NCI-H146 (cell line): Measurements from ENCODE around the gene DTX1.

Source experiments
- DNase-seq: peaks from one replicate; lab custom pipeline; 2025; lab: John Stamatoyannopoulos, UW

DTX1 gene

DNA sequence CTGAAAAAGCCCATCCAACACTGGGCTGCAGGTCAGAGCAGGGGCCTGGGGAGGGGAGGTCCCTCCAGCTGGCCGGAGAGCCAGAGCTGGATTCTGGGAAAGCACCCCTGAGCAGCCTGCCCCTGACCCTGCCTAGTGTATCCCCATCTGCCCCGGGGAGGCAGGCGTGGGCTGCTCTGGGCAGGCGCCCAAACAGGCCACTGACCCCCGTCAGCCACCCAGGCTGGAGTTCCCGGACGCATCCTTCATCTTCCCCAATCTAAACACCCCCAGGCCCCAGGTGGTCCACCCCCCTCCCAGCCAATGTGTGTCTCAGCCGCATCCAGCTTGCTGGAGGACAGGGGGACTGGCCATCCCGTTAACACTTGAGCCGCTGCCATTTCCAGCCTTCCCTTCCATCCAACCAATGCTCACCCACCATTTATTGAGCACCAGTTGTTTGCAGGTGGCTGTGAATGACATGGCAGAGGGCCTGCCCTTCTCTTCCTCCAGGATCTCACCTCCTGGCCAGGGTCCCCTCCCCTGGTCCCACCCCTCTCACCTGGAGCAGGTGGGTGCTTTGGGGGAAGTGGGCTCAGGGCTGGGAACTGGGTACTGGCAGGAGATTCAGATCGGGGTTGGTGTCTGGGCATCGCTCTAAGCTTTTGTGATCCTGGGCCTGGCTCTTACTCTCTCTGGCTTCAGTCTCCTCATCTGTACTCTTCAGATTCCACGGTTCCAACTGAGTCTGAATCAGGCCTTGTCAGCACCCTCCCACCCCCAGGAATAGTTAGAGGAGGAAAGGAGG lies 743 bp upstream of the DTX1 start:
- no peak for DNase-seq

DNA sequence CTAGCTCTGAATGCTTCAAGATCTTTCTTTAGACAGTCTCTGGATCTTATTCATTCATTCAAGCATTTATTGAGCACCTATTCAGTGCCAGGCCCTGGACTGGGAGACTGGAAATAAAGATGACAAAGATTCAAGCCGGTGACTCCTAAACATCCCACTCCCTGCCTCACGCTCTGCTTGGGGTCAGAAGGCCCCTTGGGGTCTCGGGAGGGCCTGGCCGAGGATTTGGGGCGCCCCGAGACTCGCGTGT lies 224 bp upstream of the DTX1 start:
- DNase-seq = no peak

DNA sequence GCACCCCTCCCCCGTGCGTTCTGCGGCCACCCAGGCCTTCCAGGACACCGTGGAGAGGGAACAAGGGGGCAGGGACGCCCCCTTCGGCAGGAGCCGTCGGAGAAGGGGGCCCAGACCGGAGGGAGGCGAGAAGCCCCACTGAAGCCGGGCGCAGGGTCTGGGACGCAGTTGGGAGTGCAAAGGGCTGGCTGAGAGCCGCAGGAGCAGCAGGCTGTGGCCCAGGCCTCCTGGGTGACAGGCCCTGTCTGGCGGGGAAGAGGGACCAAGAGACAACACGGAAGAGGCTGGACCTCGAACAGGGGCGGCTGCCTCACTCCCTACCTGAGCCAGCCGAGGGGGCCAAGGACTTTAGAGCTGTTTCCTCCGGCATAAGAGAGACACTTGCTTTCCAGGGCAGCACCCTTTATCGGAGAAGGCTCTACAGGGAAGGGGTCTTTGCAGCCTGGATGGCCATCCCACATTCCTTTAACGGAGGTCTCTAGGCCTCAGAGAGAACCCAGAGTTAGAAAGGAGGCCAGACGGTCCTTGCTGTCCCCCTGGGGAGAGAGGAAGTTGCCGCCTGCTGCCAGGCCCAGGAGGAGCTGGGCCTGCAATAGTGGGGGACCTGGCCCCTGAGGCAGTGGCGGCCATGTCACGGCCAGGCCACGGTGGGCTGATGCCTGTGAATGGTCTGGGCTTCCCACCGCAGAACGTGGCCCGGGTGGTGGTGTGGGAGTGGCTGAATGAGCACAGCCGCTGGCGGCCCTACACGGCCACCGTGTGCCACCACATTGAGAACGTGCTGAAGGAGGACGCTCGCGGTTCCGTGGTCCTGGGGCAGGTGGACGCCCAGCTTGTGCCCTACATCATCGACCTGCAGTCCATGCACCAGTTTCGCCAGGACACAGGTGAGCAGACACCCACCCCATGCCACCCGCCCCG lies 1.3 kb downstream of the DTX1 start:
- no peak for DNase-seq

DNA sequence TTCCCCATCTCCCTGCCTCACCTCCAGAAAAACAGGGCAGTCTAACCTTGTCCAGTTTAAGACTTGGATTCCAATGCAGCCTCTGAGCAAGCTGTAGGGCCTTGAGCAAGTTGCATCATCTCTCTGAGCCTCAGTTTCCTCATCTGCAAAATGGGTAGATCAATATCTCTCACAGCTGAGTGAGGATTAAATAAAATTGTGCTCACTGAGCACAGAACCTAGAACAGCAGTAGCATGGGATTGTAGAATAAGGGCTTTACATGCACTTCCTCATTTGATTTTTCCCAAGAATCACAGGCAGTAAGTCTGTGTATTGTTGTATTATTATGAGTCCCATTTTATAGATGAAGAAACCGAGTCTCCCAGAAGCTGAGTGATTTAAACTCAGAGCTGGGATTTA lies 2.0 kb downstream of the DTX1 start:
- no peak for DNase-seq

DNA sequence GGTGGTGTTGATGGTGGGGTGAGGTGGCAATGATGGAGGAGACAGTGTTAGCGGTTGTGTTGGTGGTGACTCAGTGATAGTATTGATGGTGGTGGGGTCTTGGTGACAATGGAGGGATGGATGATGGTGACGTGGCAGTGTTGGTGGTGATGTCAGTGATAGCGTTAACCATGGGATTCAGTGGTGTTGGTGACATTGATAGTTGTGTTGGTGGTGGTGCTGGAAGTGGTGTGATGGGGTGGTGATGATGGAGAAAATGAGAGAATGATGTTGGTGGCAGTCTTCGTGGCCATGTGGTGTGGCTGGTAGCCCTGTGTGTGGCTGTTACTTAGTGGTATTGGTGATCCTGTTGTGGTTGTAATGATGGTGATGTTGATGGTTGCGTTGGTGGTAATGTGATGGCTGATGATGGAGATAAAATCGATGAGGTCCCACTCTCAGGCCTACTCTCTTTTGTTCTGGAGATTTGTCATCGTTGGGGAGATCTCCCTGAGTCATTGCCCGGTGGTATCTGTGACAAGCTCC lies 2.6 kb downstream of the DTX1 start:
- no peak for DNase-seq

DNA sequence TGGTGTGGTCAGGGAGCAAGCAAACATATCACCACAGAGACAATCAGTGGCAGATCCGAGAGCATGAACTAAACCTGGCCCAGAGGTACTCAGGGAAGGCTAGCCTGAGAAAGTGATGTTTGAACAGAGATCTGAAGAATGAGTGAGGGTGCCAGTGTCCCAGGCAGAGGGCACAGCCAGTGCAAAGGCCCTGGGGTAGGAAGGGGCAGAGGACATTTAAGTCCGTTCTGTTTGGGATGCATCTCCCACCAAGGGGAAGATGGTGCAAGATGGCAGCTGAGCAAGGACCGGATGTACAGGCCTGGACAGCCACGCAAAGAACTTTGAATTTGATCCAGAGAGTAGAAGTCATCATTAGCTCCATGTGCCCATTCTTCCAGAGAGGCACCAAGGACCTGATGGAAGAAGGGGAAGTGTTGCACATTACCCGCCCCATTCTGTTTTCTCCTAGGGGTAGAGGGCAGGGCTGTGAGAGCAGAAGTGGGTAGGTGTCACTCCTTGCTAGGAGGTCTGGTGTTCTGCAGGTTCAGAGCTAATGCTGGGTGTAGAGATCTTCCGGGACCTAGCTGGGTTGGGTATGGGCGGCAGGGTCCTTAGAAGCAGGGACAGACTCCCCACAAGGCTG lies 3.9 kb downstream of the DTX1 start:
- no peak for DNase-seq

DNA sequence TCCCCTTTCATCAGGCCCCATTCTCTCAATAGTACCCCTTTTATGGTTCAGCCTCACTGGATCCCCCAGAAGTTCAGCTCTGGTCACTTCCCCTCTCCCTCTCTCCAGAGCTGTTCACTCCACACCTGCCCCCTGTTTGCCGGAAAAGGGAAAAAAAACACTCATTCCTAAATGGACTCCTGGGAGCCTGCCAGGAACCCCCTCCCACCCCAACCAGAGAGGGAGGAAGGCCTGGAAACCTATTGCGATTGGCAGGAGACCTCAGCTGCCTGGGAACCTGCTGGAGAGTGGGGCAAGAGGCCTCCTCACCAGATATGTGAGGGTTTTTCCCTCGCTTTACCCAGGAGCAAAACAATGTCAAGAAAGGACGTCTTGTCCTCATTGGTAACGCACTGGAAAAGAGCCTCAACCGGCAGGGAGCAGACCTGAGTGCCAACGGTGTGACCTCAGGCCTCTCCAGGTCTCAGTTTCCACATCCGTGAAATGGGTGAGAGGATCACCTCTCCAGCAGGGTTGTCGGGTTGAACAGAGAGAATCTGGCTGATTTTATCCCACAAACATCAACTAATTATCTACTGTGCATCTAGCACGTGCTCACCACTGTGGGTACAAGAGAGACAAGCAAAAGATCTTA lies 4.6 kb downstream of the DTX1 start:
- DNase-seq = peak; percentile 21

DNA sequence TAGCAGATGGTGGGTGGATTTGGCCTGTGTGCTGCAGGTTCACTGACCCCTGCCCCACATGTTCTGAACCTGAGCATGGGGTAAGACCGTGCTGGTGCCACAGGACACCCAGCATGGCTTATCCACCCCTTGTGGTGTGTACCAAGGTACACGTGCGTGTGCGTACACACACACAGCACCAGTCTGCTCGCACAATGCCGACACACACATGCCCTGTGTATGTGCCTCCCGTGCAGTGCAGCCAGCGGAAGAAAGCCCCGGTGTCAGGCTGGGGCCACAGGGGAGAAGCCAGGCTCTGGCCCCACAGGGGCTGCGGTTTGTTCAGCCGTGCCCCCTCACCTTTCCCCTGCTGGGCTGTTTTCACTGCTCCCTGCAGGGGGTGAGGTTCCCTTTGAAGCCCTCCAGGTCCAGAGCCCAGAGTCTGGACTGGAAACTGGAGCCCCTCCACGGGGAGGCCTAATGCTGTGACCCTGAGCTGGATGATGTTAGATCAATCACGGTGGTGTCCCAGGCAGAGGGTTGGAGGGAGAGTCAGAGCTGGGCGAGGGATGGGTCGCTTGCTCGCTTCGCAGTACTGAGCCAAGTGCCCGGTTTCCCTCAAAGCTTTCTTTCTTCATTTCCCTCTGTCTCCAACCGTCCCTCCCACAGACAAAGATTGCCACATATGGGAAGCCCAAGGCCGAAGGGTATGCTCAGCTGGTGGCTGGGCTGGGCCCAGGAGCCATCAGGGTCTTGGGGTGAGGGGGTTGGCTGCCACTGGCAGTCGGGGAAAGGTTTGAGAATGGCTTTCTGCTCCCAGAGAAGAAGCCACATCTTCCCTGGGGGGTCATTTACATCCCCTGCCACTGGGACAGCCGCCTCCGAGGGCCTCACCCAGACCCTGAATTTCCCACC lies 6.2 kb downstream of the DTX1 start:
- DNase-seq = peak; percentile 90

DNA sequence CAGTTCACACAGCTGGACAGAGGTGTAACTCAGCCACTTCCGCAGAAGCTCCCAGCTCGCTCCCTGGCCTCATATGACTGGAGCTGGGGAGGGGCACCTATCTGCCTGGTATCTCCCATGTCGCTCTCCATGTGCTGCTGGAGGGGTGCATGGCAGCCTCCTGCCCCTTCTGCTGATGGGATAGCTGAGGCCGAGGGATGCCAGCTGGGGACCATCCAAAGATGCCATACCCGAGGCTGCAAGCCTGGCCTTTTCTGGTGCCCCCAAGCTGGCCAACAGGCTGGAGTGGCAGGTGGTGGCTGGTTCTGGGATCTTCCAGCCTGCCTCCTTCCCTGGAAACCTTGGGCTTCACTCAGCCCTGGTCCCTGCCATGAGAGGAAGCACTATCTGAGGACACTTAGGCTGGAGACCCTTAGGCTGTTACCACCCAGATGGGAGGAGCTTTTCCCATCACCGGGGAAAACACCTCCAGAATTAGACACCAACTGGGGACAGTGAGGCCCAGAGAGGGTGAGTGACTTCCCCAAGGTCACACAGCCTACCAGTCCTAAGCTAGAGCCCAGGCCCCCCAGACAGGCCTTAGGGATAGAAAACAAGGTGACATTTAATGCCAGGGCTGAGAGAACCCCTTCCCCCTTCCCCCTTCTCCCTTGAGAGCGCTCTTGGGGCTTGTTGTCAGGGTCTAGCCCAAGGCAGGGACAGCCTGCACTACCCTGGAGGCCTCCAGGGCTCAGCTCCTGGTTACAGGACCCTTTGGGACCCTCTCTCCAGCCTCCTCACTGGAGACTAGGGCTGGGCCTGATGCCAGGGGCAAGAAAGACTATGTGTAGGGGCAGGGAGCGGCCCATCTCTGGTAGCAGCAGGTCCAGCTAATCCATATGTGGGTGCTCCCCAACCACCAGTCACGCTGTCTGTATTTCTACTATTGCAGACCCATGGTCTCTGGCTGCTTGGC lies 7.1 kb downstream of the DTX1 start:
- no peak for DNase-seq

DNA sequence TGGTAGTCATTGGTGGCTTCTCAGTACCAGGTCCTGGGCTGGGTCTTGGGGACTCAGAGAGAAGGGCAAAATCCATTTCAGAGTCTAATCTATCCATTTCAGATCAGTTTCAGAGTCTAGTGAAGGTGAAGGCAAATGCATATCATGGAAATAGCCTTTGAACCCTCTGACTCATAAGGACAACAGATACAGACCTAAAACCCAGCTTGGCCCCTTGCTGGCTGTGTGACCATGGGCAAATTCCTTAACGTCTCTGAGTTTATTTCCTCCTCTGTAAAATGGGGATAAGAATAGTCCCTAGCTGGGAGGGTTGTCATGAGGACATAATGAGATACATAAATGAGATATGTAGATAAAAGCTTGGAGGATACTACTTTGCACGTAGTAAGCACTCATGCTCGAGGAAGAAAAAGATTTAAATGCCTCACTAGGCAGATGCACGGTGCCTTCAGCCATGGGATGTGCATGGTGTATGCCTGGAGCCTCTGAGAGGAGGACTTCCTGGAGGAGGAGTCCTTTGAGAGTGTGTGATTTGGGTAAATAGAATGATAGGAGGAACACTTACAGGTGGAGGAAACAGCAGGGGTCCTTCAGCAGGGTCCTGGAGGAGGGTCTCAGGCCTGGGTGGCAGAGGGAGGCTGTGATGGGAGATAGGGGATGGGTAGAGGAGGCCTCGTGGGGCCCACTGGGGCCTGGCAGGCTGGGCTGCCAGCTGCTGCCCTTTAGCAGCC lies 8.0 kb downstream of the DTX1 start:
- DNase-seq = no peak

DNA sequence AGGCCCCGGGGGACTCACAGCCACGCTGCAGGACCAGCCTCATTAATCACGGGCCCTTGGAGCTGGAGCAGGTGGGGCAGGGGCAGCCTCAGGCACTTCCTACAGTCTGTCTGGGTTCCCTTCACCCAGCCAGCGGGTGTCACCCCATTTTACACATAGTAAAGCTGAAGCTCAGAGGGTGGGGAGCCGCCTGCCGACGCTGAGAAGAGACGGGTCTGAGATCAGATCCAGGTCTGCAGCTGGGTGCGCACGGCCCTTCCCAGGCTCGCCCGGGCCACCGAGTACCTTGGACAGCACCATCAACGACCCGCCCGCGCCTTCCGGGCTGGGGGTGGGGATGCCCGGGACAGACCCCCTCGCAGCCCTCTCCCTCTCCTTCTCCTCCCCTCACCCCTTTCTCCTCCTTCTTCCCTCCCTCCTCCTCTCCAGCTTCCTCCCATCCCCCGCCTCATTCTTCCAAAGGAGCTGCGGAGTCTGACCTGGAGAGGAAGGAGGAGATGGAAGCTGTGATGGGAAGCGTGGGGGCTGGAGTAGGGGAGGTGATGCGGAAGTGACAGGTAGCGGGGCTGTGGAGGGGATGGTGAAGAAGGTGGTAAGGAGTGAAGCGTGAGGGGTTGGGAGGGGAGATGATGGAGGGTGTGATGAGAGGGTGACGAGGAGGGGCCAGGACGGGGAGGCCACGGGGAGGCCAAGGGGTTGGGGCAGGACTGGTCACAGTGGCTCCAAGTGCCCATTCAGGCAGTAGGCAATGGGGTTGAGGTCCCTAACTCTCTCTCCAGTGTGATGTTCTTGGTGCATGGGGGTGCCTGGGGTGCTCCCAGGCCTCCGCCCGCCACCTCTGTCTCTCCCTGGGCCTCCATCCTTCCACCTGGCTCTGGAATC lies 8.8 kb downstream of the DTX1 start:
- DNase-seq = peak; percentile 36

DNA sequence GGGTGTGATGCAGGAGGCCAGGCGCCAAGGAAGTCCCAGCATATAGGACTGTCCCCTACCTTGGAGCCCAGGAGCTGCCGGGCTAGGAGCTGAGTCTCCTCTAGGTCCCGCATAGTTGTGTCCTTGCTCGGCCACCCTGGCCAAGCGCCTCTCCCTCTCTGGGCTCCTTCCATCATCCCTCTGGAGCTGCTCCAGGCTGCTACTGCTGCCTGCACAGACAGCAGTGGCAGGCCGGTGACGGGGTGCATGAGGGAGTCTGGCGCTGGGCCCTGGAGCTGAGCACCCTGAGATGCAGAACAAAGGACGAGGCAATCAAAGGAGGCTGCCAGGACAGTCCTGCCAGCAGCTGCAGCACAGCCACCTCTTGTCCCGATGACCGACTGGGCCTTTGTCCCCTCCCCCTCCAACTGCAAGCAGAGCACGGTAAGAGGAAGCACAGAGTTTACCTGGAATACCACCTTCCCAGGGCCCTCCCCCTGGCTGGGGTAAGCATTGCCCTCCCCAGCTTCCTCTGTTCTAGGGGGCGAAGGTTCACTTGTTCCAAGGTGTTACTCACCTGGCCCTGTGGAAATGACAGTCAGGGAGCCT lies 10.4 kb downstream of the DTX1 start:
- DNase-seq = no peak

DNA sequence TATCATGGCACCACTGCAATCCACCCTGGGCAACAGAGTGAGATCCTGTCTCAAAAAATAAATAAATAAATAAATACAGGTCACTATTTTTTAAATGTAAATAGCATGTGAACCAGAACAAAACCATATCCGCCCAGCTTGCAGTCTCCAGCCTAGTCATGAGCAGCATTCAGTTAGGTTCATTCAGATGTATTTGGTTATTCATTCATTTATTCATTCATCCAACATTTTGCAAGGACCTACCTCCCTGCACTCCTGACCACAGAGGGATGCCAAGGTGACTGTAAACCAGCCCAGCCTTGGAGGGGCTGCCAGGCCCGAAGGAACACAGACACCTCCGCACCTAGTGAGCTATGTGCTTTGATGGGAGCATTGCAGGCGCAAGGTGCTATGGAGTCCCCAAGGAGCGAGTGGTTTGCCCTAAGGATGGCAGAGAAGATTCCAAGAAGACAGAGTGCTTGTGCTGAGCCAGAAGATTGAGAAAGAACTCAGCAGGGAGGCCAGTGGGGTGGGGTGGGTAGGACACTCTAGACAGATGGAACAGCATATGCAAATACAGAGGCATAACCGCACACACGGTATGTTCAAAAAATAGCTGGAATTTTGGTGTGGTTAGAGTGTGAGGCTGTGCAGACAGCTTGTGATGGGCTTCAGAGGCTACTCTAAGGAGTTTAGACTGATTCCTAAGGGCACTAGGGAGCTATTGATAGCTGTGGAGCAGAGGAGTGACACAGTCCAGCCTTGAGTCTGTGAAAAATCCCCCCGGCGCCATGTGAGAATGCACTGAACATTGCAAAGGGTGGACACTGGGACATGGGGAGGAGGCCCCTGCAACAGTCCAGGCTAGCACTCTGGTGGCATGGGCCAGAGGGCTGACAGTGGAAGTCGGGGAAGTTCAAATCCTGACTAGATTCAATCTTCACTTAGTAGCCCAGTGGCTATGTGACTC lies 11.7 kb downstream of the DTX1 start:
- DNase-seq = no peak

DNA sequence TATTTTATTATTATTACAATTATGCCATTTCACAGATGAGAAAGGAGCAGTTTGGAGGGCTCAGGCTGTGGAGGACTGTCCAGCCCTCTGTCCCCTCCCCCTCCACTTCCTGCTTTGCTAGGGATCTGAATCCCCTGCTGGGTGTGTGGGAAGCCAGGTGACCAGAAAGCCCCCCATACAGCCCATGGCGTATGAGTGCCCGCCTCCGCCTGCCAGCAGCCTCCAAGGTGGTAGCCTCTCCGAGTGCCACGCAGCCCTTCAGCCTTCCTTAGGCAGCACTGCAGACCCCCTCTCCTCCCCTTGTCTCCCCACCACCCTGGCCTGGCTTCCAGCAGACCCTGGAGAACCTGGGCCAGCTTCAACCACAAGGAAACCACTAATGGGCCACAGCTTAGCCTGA lies 12.6 kb downstream of the DTX1 start:
- peak; percentile 14 for DNase-seq

DNA sequence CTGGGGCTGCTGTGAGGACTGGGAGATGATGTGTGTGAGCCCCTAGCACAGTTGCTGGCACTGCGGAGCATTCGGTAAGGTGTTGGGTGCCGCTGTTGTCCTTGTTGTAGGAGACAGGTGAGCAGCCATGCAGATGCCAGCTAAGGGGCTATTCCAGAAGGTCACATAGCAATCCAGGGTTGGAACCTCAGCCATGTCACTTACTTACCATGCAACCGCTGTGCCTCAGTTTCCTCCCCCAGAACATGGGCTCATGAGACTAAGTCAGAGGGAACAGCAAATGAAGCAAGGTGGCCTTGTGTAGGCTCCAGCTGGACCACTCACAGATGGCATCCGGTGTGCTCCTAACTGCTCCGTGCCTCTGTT lies 13.2 kb downstream of the DTX1 start:
- DNase-seq = no peak

DNA sequence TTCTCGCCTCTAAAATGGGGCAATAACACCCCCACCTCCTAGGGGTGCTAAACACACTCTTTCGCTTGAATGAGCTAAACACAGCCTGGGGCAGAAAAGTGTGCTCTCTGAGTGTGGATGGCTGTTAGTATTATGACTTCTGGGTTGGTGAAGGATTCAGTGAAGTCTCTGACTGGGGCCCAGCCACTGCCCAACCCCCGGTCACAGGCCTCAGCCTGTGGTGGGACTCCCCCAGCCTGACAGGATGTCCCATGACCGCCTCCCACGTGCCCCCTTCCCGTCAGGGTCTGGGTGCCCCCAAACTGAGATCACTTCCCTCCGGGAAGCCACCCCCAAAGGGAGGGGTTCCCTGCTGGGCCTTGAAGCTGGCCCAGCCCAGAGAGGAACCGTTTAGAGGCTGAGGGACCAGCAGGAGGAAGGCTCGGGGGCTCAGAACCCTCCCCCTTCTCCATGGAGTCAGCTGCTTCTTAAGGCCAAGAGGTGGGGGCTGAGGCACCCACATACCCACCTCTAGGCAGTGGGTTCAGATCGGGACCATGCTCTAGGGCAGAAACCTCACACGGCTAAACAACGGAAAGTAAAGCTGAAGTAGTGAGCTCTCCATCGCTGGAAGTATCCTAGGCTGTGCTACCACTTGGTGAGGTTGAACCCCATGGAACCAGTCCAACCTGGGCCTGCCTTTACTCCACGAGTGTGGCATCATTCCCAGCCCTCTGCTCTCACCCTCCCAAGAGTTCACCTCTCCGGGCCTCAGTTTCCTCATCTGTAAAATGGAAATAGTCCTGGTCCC lies 13.8 kb downstream of the DTX1 start:
- DNase-seq = no peak
